Ureter (tissue), 1 donor: ENCODE results near the gene DCAF11. TPM values are rescaled to one million over a fixed set of nuclear protein-coding genes. Genes with fewer than 3 reads are reported as not detected.
A peak's percentile ranks its signal among the peaks of the same experiment; 100 is the strongest.

Experiments
- DNase-seq: peaks from one replicate; pipeline ENCODE4 v3.0.0-alpha.2; 2020; ENCODE audit warnings: low spot score
- total RNA-seq: library from RNA; stranded (reverse); gene quantifications from one replicate; pipeline ENCODE4 v1.2.4, GENCODE V29; 2023
- donor health status: DM: yes; HTN: yes; CAD: no.

DCAF11 gene
- total RNA-seq, 1 donor from 2014 or later = 65.7 TPM

DNA sequence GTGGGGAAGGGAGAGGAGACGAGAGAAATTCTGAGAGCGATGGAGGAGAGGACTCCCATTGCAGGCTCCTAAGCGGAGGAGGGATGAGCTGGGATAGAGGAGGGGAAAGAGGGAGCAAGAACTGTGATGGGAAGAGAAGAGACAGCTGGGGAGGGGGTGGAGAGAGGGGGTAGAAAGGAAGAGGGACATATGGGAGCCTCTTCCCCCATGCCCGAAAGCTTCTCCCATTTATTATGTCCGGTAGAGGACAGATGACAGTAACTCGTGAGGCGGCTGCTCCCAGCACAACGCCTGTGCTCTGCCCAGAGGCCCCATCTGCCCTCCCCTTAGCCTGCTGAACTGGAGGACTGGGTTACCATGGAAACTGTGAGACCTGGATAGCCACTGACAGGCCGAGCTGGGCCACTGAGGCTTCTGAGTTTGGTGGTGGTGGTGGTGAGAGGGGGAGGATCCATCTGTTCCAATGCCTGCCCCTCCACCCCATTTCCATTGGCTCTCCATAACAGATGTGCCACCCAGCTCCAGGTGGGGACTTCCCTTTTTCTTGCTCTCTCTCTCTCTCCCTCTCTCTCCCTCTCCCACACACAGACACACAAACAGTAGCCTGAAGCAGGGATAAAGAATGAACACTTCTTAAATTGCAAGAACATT lies 35.0 kb upstream of the DCAF11 start:
- DNase-seq = no peak

DNA sequence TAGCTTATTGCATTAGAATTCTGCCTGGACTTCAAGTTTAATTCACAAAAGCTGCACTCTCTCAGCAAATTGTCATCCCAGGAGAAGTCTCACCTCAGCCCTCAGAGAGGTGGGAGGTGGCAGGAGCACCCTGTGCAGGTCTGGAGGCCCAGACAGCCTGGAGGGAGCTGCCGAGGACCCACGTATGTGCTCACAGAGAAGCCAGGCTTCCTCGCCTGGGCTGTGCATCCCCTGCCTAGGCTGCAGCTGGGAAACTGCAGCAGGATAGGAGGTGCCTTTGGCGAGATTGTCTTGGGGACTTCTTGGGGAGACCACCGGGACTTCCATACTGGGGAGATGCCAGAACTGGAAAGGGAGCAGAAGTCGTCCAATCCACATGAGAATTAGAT lies 34.4 kb upstream of the DCAF11 start:
- no peak for DNase-seq

DNA sequence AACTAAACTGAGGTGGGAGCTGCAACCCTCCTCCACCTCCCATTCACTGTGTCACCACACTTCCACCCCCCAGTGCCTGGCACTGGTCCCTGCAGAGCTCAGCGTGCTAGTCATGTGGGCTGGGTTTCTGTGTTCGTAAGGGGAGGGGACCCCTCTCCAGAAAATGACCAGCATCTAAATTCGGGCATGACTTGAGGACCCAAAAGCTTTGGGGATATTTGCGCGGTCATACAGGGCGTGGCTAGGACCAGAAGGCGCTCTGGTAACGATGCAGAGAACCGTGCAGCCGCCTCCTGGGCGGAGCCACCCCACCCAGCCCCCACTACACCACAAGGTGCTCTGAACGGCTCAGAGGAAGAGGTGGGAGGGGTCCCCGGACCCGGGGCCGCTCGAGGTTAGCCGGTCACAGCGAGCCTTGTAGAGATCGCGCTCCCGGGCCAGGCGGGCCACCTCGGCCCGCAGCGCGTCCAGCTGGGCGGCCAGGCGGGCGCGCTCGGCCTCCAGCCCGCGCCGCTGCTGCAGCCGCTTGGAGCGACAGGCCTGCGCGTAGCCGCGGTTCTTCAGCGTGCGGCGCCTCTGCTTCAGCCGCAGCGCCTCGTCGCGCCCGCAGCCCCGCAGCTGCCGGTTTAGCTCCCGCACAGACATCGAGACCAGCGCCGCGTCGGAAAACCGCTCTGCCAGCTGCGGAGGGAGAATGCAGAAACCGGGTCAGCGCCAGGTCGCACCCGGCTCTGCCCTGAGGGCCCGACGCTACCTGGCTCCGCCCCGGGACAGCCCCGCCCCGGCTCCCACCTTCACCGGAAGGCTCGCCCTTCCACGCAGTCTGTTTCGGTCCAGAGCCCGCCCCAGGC lies 33.5 kb upstream of the DCAF11 start:
- DNase-seq = peak; percentile 61

DNA sequence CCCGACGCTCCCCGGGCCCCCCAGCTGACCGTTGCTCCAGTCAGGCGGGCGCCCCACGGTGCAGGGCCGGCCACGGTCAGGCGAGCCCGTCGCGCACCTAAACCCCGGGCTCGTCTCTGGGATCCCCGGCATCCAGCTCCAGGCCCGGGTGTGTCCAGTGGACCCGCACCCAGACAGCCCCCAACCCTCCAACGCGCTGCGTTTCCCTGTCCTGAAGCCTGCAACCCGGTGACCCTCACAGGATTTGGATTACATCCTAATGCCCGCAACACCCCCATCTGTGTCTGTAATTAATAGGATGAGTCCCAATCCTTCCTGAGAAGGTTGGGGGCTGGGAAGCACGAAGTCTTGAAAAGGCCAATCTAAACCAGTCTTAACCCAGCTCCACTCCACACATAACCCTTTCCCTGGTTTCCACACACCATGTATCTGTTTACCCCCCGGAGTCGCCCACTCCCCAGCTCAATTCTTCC lies 32.8 kb upstream of the DCAF11 start:
- no peak for DNase-seq

DNA sequence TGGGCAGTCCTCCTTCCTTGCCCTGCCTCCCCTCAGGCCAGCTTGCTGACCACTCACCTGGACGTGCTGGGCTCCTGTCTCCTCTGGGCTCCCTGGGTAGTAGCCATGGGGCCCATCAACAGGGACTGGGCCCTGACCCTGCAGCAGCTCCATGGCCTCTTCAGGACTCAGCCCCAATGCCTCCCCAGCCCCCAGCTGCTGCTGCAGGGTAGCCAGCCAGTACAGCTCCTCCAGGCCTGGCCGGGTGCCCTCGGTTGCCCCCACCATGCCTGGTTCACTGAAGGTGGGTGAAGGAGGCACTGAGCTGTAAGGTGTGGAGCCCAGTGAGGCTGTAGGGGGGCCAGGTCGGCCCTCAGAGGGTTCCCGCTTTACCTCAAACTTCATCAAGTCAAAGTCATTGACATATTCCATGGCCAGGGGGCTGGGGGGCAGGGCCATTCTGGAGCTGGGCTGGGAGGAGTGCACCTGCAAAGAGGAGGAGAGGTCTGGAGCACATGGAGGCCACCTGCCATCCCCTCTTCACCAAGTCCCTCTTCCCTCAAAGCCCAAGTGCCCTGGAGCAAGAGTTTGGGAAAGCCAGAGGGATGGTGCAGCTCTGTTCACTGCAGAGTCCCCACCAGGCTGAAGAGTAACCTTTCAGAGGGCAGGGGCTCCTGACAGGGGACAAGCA lies 32.0 kb upstream of the DCAF11 start:
- no peak for DNase-seq

DNA sequence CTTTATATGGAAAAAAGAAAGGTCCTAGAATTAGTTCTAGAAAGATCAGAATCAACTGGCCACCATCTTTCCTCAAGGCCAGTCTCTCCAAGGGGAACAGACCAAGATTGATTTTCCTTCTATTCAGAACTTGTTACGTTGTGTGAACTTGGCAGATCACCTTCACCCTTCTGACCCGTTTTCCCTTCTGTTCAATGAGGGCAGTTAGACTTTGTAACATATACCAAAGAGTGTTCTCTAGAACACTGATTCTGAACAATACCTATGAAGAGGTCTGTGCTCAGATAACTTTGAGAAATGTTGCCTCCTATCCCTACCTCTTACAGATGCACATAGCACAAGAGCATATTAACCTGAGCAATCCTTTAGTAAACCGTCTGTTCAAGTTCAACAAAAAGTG lies 31.1 kb upstream of the DCAF11 start:
- DNase-seq = no peak

DNA sequence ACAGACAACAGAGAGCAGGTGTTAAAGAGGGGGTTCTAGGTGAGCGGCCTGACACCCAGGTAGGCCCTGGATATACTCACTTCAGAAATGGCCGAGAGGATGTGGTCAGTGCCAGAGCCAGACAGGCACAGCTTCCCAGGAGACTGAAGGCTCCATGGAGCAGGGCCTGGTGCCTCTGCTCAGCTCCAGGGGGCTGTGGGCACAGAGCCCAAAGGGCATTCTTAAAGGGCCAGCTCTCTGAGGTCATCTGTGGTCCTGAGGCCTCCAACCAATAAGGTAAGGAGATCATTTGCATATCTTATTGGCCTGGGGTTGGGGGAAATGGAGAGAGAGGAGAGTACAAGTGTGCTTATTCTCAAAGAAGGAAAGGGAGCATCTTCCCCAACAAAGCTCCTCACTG lies 30.1 kb upstream of the DCAF11 start:
- DNase-seq = no peak

DNA sequence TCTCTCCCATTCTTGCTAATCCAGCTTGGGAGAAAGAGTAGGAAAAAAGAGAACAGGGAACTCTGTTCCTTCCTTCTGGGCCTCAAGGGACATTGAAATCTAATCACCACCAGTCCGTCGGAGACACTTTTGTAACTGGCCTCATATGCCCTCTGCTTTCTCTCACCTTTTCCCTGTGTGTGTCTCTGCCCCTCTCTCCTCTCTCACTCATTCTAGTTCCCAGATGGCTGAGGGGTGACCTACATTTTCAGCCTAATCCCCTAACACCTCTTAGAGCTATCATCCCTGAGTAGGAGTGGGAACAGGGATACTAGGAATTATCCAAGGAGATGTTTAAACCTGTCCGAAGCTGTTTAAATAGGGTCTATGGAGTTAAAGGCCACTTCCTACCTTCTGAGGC lies 29.4 kb upstream of the DCAF11 start:
- no peak for DNase-seq

DNA sequence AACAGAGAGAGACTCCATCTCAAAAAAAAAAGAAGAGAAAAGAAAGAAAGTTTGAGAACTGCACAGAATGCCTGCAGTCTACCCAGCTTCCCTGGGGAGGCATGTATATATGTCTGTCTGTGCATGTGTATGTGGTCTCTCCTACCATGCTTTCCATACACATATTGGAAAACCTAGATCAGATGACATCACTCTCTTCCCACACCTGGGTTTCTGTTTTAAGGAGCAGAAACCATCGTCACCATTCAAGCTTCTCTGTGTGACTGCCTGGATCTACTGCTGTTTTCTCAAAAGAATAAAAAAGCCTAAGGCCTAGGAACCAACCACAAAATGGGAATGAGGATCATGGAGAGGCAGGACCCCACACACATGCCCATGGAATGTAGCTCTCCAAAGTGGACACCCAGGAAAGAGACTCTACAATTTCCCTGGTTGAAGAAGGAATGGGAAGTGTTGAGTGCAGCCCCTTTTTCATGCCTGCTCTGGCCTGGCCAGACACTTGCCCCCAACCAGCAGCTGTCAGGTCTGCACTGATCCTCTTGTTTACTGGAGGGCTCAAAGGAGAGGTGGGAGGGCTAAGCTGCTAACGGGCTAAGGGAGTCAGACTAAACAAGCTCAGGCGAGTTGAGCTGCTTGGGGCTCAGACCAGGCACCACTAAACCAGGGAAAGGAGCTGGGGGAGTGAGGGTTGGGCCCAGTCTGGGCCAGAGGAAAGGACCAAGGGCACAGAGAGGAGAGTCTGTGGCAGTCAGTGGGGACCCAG lies 28.2 kb upstream of the DCAF11 start:
- no peak for DNase-seq

DNA sequence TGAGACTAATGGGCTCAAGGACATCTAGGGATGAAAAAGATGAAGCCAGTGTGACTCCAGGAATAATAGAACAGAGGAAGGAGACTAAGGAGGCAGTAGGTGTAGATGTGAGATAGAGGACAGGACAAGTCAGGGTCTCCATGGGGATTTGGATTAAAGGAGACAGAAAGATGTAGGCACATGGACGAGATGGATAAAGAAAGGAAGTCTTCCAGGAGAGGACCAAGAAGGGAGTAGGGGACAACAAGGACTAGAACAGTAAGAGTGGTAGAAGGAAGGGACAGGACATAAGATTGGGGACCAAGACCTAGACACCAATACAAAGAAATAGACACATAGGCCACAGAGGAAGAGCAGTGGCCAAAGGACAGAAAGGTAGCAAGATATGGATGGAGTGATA lies 27.6 kb upstream of the DCAF11 start:
- DNase-seq = no peak

DNA sequence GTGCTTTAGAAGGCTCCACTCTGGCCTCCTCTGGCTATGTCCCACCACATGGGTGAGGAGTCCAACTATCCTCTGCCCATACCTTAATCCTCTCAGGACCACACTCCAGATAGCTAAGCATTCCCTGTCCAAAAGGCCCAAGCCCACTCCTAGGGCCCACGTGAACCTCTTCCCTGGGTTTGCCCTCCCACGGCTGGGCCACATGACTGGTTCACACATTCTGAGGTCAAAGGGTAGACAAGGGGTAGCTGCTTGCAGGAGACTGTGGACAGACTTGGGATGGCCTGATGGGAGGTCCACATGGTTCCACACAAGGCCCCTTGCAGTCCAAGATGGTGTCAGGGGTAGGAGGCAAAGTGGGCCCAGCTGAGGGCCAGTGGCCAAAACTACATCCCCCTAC lies 26.5 kb upstream of the DCAF11 start:
- DNase-seq = no peak

DNA sequence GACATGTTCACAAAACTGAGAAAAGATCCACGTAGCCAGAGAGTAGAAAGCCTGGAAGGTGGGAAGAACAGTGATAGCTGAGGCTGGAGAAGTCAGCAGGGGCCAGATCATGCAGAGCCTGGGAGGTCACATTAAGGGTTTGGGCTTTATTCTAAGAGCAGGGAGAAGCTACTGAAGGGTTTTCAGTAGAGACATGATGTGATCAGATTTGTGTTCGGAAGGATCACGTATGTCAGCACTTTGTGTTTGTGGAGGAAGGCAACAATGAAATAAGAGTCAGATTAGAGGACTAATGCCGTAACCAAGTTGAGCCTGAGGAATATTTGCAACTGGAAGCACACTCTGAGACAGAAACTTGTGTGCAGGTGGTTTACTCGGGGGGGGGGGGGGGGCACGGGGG lies 24.7 kb upstream of the DCAF11 start:
- DNase-seq = no peak

DNA sequence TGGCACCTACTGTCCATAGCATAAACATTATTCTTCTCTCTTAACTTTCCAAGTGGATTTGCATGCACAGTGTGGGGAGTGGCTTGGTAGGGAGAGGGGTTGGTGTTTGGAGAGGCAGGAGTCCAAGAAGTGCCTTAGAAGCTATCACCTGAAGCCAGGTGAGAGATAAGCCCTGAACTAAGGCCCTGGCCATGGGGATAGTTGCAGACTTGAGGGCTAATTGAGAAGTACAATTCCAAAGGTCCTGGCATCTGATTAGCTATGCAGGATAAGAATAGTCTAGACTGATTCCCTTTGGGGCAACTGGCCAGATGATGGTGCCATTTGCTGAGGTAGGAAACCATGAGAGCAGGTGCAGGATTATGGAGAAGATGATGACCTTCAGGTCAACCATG lies 22.5 kb upstream of the DCAF11 start:
- DNase-seq = no peak

DNA sequence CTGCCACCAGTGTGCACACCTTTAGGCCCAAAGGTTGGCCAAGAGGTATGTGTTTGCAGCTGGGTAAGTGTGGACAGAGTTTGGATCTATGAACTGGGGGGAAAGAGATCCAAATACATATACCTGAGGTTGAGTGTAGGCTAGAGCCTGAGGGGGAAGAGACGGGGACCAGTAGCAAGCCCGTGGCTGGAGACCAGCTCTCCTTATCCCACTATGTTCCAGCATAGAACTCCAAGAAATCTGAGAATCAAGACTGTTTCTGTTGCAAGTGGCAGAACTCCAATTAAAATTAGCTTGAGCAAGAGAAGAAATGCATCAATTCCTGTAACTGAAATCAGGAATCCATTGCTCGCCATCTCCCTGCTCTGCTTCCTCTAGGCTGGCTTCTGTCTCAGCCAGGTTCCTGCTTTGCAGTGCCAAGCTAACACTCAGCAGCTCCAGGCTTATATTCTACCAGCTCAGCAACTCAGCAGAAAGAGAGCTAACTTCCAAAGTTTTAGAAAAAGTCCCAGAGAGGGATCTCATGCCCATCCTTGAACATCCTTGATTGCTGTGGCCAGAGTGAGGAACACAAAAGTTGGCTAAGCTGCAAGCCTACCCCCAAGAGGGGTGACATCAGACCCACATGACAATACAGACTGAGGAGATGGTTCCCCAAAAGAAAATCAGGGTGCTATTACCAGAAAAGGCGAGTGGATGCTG lies 21.9 kb upstream of the DCAF11 start:
- DNase-seq = no peak

DNA sequence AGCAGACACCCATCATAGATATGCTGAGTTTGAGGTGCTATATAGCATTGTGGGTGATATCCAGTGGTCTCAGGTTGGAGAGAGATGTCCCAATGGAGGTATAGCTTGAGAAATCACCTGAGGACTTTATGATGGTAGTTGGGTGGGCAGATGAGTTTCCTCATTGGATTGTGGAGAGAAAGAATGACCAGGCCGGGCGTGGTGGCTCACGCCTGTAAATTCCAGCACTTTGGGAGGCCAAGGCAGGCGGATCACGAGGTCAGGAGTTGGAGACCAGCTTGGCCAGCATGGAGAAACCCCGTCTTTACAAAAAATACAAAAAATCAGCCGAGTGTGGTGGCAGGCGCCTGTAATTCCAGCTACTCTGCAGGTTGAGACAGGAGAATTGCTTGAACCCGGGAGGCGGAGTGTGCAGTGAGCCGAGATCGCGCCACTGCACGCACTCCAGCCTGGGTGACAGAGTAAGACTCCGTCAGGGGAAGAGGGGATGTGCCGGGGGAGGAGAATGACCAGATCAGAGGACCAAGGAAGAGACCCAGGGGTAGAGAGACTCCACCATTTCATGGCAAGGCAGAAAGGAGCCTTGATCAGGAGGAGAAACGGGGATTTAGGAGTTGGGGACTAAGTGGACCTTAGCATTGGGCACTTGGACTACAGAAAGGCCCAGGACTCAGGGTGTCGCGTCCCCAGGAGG lies 21.2 kb upstream of the DCAF11 start:
- DNase-seq = no peak

DNA sequence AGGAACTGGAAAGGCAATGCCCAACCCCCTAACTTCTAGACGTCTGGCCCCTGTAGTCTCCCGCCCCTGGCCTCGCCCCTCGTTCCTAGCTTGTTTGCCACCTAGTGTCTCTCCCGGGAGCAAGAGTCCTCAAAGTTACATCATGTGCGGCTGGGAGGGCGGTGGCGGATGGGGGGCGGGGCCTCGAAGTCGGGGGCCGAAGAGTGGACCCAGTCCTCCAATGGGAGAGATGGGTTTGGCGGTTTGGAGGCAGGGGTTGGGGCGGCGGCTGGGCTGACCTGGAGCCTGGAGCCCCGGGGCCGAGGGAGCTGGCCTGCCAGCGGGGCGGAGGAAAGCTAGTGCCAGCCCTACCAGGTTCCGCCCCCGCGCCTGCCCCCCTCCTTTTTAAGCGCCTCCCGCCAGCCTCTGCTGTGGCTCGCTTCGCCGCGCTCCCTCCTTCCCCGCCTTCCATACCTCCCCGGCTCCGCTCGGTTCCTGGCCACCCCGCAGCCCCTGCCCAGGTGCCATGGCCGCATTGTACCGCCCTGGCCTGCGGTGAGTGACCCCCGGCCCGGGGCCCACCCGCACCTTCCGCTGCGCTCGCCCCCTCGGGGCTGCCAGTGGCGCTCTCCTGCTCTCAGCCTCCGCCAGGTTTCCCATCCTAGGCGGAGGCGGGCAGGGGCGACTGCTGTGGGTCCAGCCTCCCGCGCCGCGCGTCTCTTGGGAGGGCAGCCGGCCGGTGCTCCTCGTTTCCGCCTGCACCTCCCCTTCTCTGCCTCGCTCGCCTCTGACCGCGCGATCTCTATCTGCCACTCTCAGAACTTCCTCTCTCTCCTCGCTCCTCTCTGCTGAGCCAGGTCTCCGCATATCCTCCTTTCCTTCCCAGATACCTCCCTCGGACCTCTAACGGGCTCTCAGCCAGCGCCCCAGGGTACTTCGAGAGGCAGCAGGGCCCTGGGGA lies 20.4 kb upstream of the DCAF11 start, which contains the start of gene PCK2:
Gene PCK2 (plus strand): TSS at position 411 of the 940 bp plus-strand sequence. CDS start 95 bp downstream, at position 506.
- DNase-seq = peak; percentile 95

DNA sequence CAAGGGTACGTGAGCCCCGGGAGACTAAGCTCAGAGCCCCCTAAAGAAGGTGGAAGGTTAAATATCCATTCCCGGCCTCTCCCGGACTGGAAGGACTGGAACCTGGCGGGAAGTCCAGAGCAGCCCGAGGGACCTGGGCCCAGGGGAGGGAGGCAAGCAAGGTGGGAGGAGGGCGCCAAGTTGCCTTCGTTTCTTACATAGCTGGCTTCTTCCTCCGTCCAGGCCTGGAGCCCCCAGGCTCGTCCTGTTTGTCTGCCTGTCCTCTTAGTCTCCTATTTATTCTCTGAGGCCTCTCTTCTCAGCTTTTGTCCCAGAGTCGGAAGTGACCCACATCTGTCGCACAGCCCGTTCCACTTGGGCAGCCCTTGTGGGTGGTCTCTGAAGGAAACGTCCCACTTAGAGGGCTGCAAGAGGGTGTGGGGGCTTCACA lies 19.7 kb upstream of the DCAF11 start:
- no peak for DNase-seq

DNA sequence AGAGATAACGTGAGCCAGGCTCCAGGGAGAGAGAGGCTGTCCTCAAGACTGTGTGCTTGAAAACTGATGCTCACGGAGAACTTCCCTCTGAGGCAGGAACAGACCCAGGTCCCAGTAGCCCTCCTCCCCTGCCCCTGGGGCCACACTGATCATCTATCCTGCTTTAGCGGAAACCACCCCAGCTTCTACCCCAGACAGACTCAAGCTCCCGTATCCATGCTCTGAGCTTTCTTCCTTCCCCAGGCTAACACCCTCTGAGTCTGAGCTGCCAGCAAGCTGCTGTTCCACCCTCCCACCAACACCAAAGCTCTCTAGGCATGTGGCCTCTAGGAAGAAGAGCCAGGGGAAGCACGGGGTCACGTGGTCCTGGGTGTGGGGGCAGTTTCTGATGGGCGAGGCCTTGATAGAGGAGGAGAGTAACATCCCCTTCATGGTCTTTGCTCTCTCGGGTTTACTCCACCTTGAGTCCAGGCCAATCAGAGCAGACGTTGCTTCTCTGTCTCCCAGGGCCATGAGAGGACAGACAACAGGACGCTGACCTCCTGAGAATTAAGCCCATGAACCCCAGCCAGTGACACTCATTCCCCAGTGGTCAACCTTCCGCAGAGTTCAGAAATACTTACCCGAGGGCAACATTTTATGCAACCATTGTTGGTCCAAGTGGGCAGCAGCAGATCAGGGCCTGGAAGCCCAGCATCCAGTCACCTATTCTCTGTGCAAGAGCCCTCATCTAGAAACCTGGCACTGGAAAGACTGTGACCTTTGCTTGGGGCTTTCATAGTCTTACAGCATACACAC lies 19.1 kb upstream of the DCAF11 start:
- peak; percentile 68 for DNase-seq
